Astrocyte of the cerebellum (primary cell): ENCODE results near the gene LGALS9.

ENCODE experiments used
- DNase-seq: peaks from one replicate; pipeline ENCODE4 v3.0.0-alpha.2; 2011; ENCODE audit warnings: low read depth
- H3K4me3 ChIP-seq: 2 replicates; pipeline ENCODE4 v1.5.1; 2011; ENCODE audit warnings: mild to moderate bottlenecking, low read depth, low read length, moderate library complexity
- CTCF ChIP-seq: IDR thresholded peaks from 2 replicates; pipeline ENCODE4 v1.5.1; 2012; ENCODE audit warnings: low read length, low read depth, moderate library complexity, mild to moderate bottlenecking; ENCODE audit errors: missing control alignments
- in situ Hi-C: cut with HindIII; loops from 2 replicates; pipeline ENCODE4 v1.10.0; 2017; ENCODE audit warnings: low sequenced_read_pairs

LGALS9 gene

GRCh38 chr17:27608328-27609230 lies 22.4 kb upstream of the LGALS9 start:
- no peak for DNase-seq
- no peak overlapping the region for H3K4me3 ChIP-seq
- TF ChIP-seq CTCF = no peak
- in situ Hi-C loops = no loop called here

DNA sequence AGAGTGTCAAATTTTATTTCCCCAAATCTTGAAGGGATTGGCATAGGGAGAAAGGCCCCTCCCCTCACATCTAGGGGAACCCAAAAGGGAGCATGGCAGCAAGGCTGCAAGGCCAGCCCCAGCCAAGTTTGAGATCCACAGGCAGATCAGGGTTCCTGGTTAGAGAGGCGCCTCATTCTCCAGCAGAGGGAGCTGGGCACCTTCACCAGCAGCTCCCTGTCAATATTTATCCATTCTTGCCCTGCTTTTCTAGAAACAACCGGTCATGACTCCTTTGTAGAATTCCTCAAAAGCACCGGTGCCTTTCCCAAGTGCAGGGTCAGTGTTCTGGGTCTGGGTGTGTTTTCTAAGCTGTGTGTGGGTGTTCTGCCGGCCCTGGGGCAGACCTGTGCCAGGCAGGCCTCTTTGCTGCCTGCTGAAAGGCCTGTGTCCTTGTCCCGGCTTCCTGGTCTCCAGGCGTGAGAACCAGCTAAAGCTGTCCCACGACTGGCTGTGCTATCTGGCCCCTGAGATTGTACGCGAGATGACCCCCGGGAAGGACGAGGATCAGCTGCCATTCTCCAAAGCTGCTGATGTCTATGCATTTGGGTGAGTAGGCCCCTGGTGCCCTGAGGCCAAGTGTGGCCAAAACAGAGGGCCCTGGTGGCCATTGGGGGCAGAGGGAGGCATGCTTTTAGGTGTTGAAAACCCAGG lies 21.2 kb upstream of the LGALS9 start:
- peak; percentile 78 for TF ChIP-seq CTCF
- no peak overlapping the region for H3K4me3 ChIP-seq
- DNase-seq = peak; percentile 32
- in situ Hi-C loops = no loop called here

DNA sequence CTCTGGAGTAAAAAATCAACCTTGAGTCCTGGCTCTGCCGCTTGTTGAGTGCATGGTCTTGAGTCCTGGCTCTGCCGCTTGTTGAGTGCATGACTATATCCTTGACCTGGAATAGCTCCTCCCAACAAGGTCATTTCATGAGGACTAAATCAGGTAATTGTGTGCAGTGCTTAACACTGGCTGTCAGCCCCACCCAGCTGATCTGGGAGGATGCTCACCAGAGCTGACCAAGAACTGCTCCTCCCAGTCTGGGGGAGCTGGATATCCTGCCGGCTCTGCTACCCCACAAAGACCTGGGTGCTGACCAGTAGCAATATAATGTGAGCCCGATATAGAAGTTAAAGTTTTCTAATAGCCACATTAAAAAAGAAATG lies 20.7 kb upstream of the LGALS9 start:
- in situ Hi-C loops = no loop called here

GRCh38 chr17:27612160-27612770 lies 18.7 kb upstream of the LGALS9 start:
- DNase-seq = no peak
- H3K4me3 ChIP-seq = no peak overlapping the region

More for the DNA sequence above, 20.7 kb upstream of the LGALS9 start:
- DNase-seq = no peak
- no peak overlapping the region for H3K4me3 ChIP-seq
- no peak for TF ChIP-seq CTCF

GRCh38 chr17:27613433-27613832 lies 17.6 kb upstream of the LGALS9 start:
- DNase-seq = no peak
- no peak for TF ChIP-seq CTCF
- in situ Hi-C loops = no loop called here
- H3K4me3 ChIP-seq = no peak overlapping the region

More at GRCh38 chr17:27612160-27612770, 18.7 kb upstream of the LGALS9 start:
- TF ChIP-seq CTCF = no peak
- in situ Hi-C loops = no loop called here

DNA sequence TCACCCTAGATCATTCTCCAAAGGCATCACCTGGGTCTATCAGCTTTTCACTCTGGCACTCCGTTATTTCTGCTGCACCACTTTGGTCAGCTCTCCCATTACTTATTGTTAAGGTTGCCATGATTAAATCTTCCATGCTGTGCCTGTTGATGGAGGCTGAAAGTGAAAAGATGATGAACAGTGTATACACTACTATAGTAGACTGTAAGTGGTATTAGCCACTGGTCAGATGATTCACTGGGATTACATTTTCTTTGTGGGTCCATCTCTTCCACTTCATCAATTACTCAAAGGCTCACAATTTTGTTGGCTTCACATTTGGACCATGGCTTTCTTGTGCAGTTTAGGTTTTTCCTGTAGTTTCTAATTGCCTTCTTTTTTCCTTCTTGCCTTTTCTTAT lies 15.9 kb upstream of the LGALS9 start:
- in situ Hi-C loops = no loop called here
- no peak overlapping the region for H3K4me3 ChIP-seq
- no peak for DNase-seq
- no peak for TF ChIP-seq CTCF
